GM13976 (cell line): ENCODE results near the gene CCDC85C.

Experiments used
- DNase-seq: peaks from one replicate; pipeline ENCODE4 v3.0.0; 2012; ENCODE audit warnings: low spot score
- in situ Hi-C: fragments of 300-500 bp; cut with MboI; formaldehyde crosslinking; loops from one replicate; pipeline ENCODE4 v1.12.0; 2022; ENCODE audit warnings: low sequenced_read_pairs, mixed read lengths, inconsistent platforms; ENCODE audit not compliant: unreplicated experiment
- TF ChIP-seq, protein P1 (sequence below): IDR thresholded peaks from 2 replicates; pipeline ENCODE4 v1.5.1; 2012; ENCODE audit warnings: borderline replicate concordance, mild to moderate bottlenecking; ENCODE audit not compliant: insufficient read depth; ENCODE audit errors: extremely low read depth, missing control alignments, control extremely low read depth

CCDC85C gene

DNA sequence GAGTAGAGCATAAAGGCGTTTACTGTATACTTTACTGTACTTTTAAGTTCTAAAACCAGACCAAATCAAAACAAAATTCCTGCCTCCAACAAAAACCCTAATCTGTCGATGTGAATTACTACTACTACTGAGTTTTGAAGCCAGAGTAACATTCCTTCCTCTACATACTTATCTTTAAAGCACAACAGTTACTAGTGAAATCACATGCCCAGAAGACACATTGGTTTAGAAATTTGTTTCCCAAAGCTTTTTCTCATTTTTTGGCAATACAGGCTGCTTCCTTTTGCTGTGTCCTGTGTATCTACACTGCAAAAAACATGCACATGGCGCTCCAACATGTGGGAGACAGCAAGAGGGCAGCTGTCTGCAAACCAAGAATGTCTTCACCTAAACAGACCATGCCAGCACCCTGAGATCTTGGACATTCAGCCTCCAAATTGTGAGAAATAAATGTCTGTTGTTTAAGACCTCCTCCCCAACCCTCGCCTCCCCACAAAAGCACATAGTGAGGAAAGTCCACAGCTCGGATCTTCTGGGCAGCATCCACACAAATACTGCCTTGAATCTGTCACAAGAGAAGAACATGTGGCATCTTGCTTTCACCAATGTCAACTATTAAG, 144.4 kb downstream of the CCDC85C start:
- no peak for DNase-seq
- in situ Hi-C loops: no loop called here
- TF ChIP-seq, protein P1, sequence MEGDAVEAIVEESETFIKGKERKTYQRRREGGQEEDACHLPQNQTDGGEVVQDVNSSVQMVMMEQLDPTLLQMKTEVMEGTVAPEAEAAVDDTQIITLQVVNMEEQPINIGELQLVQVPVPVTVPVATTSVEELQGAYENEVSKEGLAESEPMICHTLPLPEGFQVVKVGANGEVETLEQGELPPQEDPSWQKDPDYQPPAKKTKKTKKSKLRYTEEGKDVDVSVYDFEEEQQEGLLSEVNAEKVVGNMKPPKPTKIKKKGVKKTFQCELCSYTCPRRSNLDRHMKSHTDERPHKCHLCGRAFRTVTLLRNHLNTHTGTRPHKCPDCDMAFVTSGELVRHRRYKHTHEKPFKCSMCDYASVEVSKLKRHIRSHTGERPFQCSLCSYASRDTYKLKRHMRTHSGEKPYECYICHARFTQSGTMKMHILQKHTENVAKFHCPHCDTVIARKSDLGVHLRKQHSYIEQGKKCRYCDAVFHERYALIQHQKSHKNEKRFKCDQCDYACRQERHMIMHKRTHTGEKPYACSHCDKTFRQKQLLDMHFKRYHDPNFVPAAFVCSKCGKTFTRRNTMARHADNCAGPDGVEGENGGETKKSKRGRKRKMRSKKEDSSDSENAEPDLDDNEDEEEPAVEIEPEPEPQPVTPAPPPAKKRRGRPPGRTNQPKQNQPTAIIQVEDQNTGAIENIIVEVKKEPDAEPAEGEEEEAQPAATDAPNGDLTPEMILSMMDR: no peak

DNA sequence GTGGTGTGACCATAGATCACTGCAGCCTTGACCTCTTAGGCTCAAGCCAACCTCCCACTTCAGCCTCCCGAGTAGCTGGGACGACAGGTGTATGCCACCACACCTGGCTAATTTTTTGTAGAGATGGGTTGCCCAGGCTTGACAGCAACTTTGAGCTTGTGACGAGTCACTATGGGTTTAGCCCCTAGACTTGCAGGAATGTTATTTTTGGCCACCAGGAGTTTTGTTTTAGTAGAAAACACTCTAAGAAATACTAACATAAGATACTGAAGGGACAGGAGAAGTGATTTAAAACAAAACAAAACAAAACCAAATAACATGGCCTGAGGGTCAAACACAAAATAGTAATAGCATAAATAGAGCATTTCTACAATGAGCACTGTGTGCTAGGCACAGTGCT, 149.8 kb downstream of the CCDC85C start:
- TF ChIP-seq, protein P1: no peak
- in situ Hi-C loops: no loop called here
- DNase-seq: no peak

DNA sequence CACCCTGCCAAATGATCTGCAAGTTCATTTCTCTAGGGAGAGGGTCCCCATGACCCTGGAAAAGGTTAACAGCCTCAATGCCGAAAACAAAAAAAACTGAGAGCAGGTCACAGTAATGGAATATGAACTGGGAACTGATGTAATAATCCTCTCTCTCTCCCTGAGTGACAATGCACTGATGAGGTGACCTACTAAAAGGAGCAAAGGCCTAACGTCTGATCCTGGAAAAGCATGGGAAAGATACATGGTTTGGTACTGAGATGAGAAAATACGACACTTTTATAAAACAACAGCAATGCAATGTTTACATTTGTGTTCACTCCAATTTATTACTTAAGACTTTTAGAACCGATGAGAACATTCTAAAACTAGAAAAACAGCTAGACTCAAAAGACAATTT, 151.0 kb downstream of the CCDC85C start:
- DNase-seq: no peak
- TF ChIP-seq, protein P1: no peak
- in situ Hi-C loops: no loop called here

DNA sequence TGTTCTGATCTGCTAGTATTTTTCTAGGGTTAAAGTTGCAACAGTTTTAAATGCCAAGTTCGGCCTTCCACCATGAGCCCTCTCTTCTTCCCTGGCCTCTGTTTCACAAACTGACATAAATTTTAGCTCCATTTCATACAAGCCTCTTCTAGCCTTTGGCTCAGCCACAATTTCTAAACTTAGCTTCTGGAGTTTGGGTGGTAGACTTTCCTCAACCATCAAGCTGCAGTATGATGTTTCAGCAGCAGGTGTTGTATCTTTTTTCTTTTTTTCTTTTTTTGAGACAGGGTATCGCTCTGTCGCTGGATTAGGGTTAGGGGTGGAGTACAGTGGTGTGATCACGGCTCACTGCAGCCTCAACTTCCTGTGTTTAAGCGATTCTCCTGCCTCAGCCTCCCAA, 152.8 kb downstream of the CCDC85C start:
- TF ChIP-seq, protein P1: no peak
- no peak for DNase-seq
- in situ Hi-C loops: no loop called here

DNA sequence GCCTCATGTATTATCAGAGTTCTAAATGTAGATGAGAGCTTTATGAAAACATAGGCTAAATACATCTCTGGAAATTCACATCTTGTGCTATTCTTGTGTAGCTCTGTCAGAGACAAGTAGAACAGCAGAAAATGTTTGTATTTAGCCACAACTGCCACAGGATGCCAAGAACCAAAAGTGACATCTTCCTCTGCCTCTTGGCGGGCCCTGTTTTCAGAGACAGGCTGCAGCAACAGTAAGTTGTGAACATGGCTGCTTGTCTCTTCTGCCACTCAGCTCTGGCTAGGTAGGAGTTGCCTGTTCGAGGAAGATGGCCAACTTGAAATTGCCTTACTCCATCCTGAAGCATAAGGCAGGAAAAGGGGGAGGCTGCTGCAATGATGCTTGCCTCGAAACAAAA, 153.7 kb downstream of the CCDC85C start:
- in situ Hi-C loops: no loop called here
- DNase-seq: no peak
- TF ChIP-seq, protein P1: no peak
